Measurements from ENCODE around the gene KIF21A.

The KIF21A gene

GRCh38 chr12:39369756-39370155, 73.2 kb downstream of the KIF21A start:
- no peak for TF ChIP-seq CTCF (IDR thresholded peaks at IDR 0.05; ENCODE audit: insufficient read depth, low read length, missing control alignments)
- no peak for DNase-seq (ENCODE audit: low read depth, low spot score)
- no peak overlapping the region for H3K4me3 ChIP-seq (ENCODE audit: low read depth, low read length)
- ChIA-PET POLR2A (no interaction called here), CTCF (no interaction called here)

GRCh38 chr12:39368891-39369290, 74.0 kb downstream of the KIF21A start:
- CTCF ChIA-PET, result interaction anchor here (1.0 to 1.4 kb wide), 2 partner anchors 15 to 51 kb away, joined by 4 to 6 read pairs; no protein-coding TSS in a partner anchor
- no peak overlapping the region for H3K4me3 ChIP-seq (ENCODE audit: low read depth, low read length)
- no peak for TF ChIP-seq CTCF (IDR thresholded peaks at IDR 0.05; ENCODE audit: insufficient read depth, low read length, missing control alignments)
- POLR2A ChIA-PET, result no interaction called here
- no peak for DNase-seq (ENCODE audit: low read depth, low spot score)

GRCh38 chr12:39368096-39368495, 74.8 kb downstream of the KIF21A start:
- no peak for TF ChIP-seq CTCF (IDR thresholded peaks at IDR 0.05; ENCODE audit: insufficient read depth, low read length, missing control alignments)
- DNase-seq (ENCODE audit: low read depth, low spot score), result no peak
- ChIA-PET CTCF (interaction anchor here (1.0 to 1.4 kb wide), 2 partner anchors 16 to 50 kb away, joined by 4 to 6 read pairs; no protein-coding TSS in a partner anchor), POLR2A (interaction anchor here (0.9 kb wide), 1 partner anchor 738 kb away, joined by 3 read pairs; the partner anchor contains the start of gene SLC2A13)
- no peak overlapping the region for H3K4me3 ChIP-seq (ENCODE audit: low read depth, low read length)

GRCh38 chr12:39367494-39367893, 75.4 kb downstream of the KIF21A start:
- ChIA-PET CTCF (interaction anchor here (1.4 kb wide), 1 partner anchor 50 kb away, joined by 6 read pairs; no protein-coding TSS in a partner anchor), POLR2A (no interaction called here)
- DNase-seq (ENCODE audit: low read depth, low spot score), result no peak
- H3K4me3 ChIP-seq (ENCODE audit: low read depth, low read length), result no peak overlapping the region
- no peak for TF ChIP-seq CTCF (IDR thresholded peaks at IDR 0.05; ENCODE audit: insufficient read depth, low read length, missing control alignments)

GRCh38 chr12:39365364-39366001, 77.4 kb downstream of the KIF21A start:
- no peak for DNase-seq (ENCODE audit: low read depth, low spot score)
- TF ChIP-seq CTCF (IDR thresholded peaks at IDR 0.05; ENCODE audit: insufficient read depth, low read length, missing control alignments), result no peak
- CTCF ChIA-PET, result interaction anchor here (0.7 to 1.1 kb wide), 3 partner anchors 11 to 870 kb away, joined by 3 read pairs; no protein-coding TSS in a partner anchor
- POLR2A ChIA-PET, result no interaction called here
- no peak overlapping the region for H3K4me3 ChIP-seq (ENCODE audit: low read depth, low read length)

- ChIA-PET CTCF (no interaction called here), POLR2A (no interaction called here)
- no peak overlapping the region for H3K4me3 ChIP-seq (ENCODE audit: low read depth, low read length)
- no peak for DNase-seq (ENCODE audit: low read depth, low spot score)
- TF ChIP-seq CTCF (IDR thresholded peaks at IDR 0.05; ENCODE audit: insufficient read depth, low read length, missing control alignments), result no peak
Measured at GRCh38 chr12:39364196-39364595, 78.7 kb downstream of the KIF21A start.

Data from AG04449 (cell line).